RKO (cell line): ENCODE data around the gene TRAT1.

ENCODE experiments used
- DNase-seq: peaks from one replicate; pipeline ENCODE4 v3.0.0-alpha.2; 2016; ENCODE audit warnings: low spot score

The TRAT1 gene

DNA sequence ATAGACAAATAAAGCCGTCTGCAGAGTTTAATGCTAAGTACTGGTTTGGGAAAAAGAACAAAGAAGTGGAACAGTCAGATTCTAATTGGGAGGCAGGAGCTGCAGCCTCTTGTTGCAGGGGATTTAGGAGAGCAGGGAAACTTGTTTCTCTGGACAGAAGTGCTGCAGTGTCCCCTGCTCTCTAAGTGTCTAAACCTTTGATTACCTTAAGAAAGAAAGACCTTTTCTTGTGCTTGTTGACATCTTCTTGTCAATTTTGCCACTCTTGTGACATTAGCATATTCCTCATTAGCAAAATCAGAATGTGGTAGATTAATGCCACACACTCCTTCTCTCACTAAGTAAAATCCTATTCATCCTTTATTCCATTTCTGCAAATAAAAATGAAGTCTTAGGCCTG is 38.8 kb downstream of the TRAT1 start:
- no peak for DNase-seq

DNA sequence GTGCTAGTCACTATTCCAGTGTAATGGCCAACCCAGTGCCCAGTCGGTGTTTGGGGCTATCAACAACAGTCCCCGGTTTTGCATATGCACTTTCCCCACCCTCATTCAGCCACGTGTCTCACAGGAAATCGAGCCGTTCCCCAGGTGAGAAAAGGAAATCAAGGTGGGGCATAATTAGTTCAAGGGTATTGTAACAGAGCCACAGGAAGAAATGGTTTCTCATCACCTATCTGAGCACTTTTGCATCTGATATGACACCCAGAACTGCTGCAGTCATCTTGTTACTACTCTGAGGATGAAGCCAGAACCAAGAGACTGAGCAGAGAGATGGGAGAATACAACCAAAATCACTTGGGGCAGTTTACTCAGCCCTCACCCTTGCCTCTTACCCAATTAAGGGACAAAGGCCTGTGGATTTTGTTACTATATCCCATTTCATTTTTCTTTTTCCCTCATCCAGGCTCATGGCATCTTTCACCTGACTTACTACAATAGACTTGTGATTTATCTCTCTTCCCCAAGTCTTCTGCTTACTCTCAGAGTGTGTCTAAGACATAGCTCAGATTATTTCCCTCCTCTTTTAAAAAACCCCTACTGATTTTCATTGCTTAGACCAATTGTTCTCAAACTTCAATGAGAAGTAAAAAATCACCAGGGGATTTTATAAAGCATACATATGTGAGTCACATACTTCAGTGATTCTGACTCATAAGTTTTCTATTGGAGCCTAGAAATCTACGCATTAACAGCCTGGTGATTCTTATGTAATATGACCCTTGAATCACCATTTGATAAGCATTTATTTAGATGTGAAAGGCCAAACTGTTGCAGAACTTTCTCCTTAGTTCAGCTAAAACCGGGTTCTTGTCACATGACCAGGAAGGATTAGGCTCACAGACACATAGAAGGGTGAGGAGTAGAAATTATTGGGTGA is 40.5 kb downstream of the TRAT1 start:
- peak; percentile 82 for DNase-seq

DNA sequence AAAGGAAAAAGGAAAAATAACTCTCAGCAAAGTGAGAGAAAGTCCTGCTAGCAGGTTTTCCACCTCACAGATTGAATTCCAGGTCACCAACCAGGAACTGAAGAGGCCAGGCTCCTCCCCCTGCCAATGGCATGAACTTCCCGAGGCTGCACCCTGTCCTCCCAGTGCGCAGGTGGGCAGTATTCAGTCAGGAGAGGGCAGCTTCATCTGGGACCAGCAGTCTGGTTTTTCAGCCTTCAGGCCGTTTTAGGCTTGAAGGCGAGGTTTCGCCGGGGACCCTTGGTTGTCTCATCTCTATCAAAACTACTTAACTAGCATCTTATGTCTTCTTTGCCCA is 41.2 kb downstream of the TRAT1 start:
- DNase-seq, result no peak

DNA sequence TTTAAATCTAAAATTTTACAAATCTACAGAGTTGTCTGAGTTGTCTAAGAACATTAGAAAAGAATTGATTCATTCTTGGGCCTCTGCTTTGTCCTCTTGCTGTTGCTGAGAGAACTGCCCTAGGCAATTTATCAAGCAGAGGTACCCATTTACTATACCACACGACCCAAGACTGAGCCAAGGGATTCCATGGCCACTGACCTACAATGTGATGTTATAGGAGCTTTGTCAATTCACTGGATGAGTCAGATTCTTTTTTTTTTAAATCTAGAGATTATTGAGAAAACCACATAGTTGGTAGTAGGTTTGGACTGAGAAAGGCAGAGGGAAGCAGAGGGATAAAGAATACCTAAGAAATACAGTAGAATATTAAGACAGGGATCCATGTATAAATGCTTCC is 55.3 kb downstream of the TRAT1 start:
- DNase-seq, result no peak

DNA sequence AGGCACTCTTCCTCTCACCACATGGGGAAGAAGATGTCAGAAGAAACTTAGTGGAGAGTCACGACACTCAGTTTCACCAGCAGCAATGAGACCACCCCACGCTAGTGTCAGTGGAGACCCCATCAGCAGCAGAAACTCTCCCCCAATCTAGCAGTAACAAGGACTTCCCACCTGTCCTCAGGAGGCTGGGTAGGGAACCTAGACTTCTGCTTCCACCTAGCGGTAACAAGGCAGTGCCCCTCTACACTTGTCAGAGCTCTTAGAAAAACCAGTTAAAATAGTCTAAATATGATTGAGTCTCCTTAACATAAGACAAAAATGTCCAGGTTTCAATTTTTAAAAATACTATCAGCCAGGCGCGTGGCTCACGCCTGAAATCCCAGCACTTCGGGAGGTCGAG is 57.3 kb downstream of the TRAT1 start:
- DNase-seq, result no peak

DNA sequence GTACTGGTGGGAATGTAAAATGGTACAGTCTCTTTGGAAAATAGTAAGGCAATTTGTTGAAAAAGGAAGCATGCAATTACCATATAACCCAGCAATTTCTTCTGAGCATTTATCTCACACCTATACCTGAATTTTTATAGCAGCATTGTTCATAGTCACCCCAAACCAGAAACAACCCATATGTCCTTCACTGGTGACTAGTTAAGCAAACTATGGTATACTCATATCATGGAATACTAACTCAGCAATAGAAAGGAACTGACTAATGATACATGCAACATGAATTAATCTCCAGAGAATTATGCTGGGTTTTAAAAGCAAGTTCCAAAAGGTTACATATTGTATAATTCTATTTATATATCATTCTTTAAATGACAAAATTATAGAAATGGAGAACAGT is 60.2 kb downstream of the TRAT1 start:
- DNase-seq, result no peak

DNA sequence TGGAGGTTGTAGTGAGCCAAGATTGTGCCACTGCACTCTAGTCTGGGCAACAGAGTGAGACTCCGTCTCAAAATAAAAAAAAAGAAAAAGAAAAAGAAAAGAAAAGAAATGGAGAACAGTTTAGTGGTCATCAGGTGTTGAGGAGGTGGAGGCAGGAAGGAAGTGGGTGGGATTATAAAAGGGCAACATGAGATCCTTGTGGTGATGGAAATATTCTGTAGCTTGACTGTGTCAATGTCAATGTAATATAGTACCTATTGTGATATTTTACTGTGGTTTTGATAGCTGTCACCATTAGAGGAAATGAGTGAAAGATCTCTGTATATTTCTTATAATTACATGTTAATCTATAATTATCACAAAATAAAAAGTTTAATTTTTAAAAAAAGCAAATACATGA is 60.8 kb downstream of the TRAT1 start:
- DNase-seq, result no peak

DNA sequence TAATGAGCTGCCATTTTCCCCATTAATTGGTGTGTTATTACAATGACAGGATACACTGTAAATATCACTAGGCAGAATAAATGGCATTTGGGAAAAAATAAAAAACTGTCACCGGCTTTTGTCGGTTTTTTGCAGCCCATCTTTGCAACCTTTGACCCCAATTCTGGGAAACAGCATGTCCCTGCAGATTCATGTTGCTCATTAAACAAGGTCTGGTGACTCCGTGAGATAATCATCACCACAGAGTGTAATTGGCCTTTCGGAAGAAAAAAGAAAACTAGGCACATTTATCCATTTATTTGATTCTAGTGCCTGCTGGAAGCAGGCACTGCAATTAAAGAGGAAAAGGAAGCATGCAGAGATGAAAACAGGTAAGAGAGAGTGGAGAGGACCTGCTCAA is 64.5 kb downstream of the TRAT1 start:
- DNase-seq, result no peak

DNA sequence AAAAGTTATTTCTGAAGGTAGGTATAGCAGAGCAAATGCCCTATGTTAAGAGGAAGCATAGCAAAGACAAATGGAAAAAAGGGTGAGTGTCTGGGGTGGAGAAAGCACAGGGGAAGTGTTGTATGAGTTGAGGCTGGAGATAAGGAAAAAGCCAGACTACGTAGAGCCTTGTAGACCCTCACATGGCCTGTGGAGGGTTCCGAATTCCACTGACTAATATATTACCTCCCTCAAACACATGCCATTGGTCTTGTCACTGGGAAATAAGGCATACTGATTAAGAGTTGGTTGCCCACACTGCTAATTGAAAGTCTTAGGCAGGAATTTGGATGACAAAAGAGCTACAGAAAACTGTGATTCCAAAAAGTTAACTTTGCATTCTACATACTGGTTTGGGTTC is 65.2 kb downstream of the TRAT1 start:
- no peak for DNase-seq

DNA sequence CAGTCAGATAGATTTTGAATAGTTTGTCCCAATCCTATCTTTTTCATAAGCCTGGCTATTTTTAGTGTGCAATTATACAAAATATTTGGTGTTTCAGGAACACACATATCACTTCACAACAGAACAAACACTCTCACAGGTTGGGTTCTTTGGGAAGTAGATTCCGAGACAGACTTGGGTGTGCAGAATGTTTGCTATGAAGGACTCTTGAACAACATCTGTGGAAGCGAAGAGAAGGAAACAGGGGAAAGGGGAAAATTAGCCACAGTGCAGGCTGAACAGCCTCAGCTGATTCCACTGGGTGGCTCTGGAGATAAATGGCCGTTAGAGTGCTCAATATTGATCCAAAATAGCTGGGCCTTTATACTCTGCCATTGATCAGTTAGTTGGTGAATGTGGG is 69.2 kb downstream of the TRAT1 start:
- no peak for DNase-seq

DNA sequence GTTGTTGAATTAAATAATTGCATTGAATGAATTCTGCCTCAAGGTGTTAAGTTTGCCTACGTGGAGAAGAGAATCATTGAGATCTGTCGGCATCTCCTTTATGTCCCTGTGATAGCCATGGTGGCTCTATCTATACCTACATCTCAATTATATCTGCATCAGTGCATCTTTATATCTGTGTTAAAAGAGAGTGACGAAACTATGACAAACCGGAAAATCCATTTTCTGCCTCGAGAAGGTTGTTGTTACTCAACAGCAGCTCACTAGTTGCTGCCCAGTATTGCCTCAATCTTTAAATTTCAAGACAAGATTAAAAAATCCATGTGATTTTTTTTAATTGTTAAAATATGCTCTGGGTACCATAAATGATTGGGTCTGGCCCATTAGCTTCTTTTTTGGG is 72.4 kb downstream of the TRAT1 start:
- DNase-seq, result no peak

DNA sequence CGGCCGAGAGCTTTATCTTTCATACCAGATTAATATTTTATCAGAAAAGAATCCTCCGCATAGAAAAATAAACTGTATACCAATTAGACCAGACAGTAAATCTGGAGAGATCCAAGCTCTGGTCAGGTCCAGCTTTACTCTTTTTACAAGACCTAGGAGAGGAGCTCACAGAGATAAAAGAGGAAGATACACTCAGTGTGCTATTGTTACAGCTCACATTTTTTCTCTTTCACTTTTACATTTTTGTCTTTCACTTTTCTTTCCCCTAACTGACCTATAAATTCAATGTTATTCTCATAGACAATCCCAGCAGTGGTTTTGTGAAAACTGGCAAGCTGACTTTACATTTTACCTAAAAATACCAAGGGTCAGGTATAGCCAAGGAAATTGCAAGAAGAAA is 75.3 kb downstream of the TRAT1 start:
- no peak for DNase-seq

DNA sequence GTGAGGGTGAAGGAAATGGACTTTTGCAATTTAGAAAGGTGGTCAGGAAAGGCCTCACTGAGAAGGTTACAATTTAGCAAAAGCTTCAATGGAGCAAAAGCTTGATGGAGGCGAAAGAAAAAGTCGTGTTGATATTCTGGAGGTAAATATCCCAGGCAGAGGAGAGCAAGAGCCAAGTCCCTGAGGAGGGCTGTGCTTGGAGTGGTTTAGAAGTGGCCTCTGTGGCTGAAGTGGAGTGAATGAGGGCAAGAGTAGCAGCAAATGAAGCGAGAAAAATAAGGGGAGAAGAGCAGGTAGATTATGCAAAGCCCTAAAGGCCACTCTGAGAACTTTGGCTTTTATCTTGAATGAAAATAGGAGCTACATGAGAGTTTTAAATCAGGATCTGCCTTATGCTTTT is 76.9 kb downstream of the TRAT1 start:
- DNase-seq, result no peak
